PFSK-1 (cell line): Measurements from ENCODE around the gene OMP.

Experiments
- FOXP2 ChIP-seq: optimal IDR thresholded peaks from 2 replicates; pipeline ENCODE3; 2011; ENCODE audit warnings: borderline replicate concordance, control low read depth, inconsistent platforms; ENCODE audit not compliant: insufficient read depth; ENCODE audit errors: extremely low read length, extremely low read depth
- POLR2AphosphoS5 ChIP-seq: IDR thresholded peaks from 2 replicates; pipeline ENCODE4 v1.6.1; 2012; ENCODE audit warnings: low read depth, mild to moderate bottlenecking, control low read depth, low read length, moderate library complexity
- SIN3A ChIP-seq: IDR thresholded peaks from 2 replicates; pipeline ENCODE4 v1.6.1; 2012; ENCODE audit warnings: mild to moderate bottlenecking, low read length, moderate library complexity, borderline replicate concordance; ENCODE audit not compliant: insufficient read depth
- TAF1 ChIP-seq: IDR thresholded peaks from 2 replicates; pipeline ENCODE4 v1.6.1; 2012; ENCODE audit warnings: low read length, control low read depth, borderline replicate concordance; ENCODE audit not compliant: insufficient read depth
- TF ChIP-seq, protein P1 (sequence below), 2 experiments: IDR thresholded peaks; 2 replicates each; pipeline versions ENCODE4 v1.6.1 to v1.8.0; 2011 to 2012; ENCODE audit warnings: low read depth in 2 of 2, low read length in 2 of 2, control low read depth in 1 of 2, inconsistent platforms in 1 of 2, mild to moderate bottlenecking in 1 of 2, moderate library complexity in 1 of 2; ENCODE audit not compliant: insufficient read depth in 1 of 2

OMP gene

DNA sequence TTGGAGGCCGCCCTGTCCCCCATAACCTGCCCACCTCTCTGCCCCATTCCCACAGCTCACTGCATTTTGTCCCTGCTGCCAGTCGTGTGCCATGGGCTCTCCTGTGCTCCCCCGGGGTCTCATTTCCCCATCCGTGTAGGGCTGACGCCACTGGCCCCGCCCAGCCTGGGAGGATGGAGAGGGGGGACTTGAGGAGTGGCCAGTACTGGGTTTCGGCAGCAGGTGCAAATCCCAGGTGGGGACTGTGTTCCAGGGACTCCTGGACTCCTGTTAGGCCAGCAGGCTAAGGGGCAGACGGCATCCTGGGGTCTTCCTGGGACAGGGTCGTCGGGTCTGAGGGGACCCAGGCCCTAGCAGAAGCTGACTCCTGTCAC lies 24.2 kb downstream of the OMP start:
- TF ChIP-seq POLR2AphosphoS5 (no peak), TAF1 (no peak), SIN3A (no peak), FOXP2 (no peak)
- TF ChIP-seq, protein P1, sequence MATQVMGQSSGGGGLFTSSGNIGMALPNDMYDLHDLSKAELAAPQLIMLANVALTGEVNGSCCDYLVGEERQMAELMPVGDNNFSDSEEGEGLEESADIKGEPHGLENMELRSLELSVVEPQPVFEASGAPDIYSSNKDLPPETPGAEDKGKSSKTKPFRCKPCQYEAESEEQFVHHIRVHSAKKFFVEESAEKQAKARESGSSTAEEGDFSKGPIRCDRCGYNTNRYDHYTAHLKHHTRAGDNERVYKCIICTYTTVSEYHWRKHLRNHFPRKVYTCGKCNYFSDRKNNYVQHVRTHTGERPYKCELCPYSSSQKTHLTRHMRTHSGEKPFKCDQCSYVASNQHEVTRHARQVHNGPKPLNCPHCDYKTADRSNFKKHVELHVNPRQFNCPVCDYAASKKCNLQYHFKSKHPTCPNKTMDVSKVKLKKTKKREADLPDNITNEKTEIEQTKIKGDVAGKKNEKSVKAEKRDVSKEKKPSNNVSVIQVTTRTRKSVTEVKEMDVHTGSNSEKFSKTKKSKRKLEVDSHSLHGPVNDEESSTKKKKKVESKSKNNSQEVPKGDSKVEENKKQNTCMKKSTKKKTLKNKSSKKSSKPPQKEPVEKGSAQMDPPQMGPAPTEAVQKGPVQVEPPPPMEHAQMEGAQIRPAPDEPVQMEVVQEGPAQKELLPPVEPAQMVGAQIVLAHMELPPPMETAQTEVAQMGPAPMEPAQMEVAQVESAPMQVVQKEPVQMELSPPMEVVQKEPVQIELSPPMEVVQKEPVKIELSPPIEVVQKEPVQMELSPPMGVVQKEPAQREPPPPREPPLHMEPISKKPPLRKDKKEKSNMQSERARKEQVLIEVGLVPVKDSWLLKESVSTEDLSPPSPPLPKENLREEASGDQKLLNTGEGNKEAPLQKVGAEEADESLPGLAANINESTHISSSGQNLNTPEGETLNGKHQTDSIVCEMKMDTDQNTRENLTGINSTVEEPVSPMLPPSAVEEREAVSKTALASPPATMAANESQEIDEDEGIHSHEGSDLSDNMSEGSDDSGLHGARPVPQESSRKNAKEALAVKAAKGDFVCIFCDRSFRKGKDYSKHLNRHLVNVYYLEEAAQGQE (IDR thresholded peaks at IDR 0.05; ENCODE audit: insufficient read depth in 1 of 2, low read depth in 2 of 2, low read length in 2 of 2), result no peak

DNA sequence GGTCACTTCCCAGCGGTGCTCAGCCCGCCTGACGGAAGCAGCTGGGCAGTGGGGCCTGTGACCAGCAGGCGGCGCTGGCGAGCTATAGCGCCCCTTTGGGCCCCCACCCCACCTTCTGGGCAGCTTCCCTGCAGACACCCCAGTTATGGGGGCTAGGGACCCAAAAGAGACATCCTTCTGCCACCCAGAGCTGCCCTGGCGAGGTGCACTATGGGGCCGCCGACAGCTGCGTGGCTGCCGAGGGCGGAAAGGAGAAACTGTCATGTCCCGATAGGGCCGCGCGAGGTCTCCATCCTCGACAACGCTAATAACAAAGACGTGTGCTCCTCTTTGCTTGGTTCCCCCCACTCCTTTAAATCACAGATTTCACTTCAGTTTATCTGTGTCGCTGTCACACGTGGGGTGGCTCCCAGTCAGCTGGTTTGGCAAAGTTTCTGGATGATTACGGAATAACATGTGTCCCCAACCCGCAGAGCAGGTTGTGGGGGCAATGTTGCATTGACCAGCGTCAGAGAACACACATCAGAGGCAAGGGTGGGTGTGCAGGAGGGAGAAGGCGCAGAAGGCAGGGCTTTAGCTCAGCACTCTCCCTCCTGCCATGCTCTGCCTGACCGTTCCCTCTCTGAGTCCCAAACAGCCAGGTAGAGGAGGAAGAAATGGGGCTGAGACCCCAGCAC lies 24.7 kb downstream of the OMP start:
- no peak for TF ChIP-seq FOXP2
- TF ChIP-seq, protein P1 (IDR thresholded peaks at IDR 0.05; ENCODE audit: insufficient read depth in 1 of 2, low read depth in 2 of 2, low read length in 2 of 2), result no peak
- TF ChIP-seq POLR2AphosphoS5, result no peak
- TF ChIP-seq TAF1, result no peak
- no peak for TF ChIP-seq SIN3A

DNA sequence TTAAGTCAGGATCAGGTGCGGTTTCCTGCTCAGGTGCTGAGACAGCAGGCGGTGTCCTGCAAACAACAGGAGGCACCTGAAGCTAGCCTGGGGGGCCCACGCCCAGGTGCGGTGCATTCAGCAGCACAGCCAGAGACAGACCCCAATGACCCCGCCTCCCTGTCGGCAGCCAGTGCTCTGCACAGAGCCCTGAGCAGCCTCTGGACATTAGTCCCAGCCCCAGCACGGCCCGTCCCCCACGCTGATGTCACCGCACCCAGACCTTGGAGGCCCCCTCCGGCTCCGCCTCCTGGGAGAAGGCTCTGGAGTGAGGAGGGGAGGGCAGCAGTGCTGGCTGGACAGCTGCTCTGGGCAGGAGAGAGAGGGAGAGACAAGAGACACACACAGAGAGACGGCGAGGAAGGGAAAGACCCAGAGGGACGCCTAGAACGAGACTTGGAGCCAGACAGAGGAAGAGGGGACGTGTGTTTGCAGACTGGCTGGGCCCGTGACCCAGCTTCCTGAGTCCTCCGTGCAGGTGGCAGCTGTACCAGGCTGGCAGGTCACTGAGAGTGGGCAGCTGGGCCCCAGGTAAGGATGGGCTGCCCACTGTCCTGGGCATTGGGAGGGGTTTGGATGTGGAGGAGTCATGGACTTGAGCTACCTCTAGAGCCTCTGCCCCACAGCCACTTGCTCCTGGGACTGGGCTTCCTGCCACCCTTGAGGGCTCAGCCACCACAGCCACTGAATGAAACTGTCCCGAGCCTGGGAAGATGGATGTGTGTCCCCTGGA lies 25.5 kb downstream of the OMP start, which contains the start of gene MYO7A:
Gene MYO7A, plus strand, starts transcription at position 327 of the 772 bp plus-strand sequence. CDS start 2,389 bp downstream, outside the sequence.
- no peak for TF ChIP-seq FOXP2
- no peak for TF ChIP-seq TAF1
- no peak for TF ChIP-seq SIN3A
- no peak for TF ChIP-seq POLR2AphosphoS5
- TF ChIP-seq, protein P1 (IDR thresholded peaks at IDR 0.05; ENCODE audit: insufficient read depth in 1 of 2, low read depth in 2 of 2, low read length in 2 of 2), result no peak

DNA sequence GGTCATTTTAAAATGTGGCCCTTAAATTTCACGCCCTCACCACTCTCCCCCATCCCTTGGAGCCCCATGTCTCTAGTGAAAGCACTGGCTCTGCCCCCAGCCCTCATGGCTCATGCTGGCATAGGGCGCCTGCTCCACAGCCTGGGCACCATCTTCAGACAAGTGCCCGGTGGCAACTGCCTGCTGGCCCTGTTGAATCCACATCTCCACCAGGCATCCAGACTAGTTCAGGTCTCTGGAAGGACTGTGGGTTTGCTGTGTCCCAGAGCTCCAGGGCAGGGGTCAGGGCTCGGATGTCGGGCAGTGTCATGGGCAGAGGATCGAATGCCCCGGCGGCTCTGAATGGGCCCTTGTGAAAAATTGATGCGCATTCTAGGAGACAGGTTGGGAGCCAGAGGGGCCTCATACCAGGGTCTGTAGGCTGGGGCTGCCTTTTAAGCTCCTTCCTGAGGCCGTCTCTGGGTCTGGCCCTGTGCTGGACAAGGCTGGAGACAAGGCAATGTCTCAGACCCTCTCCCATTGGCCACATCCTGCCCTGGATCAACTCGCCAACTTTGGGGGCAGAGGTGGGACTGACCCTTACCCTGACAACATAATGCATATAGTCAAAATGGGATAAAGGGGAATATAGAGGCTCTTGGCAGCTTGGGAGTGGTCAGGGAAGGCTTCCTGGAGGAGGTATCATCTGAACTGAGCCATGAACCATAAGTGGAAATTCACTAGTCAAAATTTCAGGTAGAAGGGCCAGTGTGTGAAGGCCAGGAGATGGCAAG lies 26.6 kb downstream of the OMP start:
- TF ChIP-seq POLR2AphosphoS5, result no peak
- no peak for TF ChIP-seq TAF1
- TF ChIP-seq SIN3A, result no peak
- TF ChIP-seq, protein P1 (IDR thresholded peaks at IDR 0.05; ENCODE audit: insufficient read depth in 1 of 2, low read depth in 2 of 2, low read length in 2 of 2), result no peak
- TF ChIP-seq FOXP2, result no peak
